Natural killer cell (primary cell): ENCODE measurements around the gene OR52D1. TPM values are rescaled to one million over a fixed set of nuclear protein-coding genes. Genes with fewer than 3 reads are reported as not detected.

Experiments
- ATAC-seq, 3 donors: fragments of 150-1000 bp in 2 of 3; fragments of 200-7000 bp in 1 of 3; cut with Tn5 transposase; 1 replicate in 1 of 3; 2 replicates in 2 of 3; pipeline ENCODE4 v1.10.0; 2021; ENCODE audit warnings: mild to moderate bottlenecking in 2 of 3, moderate library complexity in 2 of 3
- DNase-seq, 2 donors: peaks; one replicate each; pipeline versions ENCODE4 v3.0.0 to v3.0.0-alpha.2; 2013 to 2021; ENCODE audit warnings: mixed read lengths in 1 of 2
- H3K27ac ChIP-seq: one replicate; pipeline ENCODE4 v1.5.1; 2013; ENCODE audit warnings: mild to moderate bottlenecking, low read length
- H3K27me3 ChIP-seq: one replicate; pipeline ENCODE4 v1.6.1; 2013; ENCODE audit warnings: low read length; ENCODE audit not compliant: control insufficient read depth, insufficient read depth
- H3K36me3 ChIP-seq: one replicate; pipeline ENCODE4 v1.6.1; 2013; ENCODE audit warnings: low read length; ENCODE audit not compliant: control insufficient read depth, insufficient read depth
- H3K4me1 ChIP-seq: one replicate; pipeline ENCODE4 v1.6.1; 2013; ENCODE audit warnings: low read length; ENCODE audit not compliant: control insufficient read depth, insufficient read depth
- H3K4me3 ChIP-seq: one replicate; pipeline ENCODE4 v1.5.1; 2013; ENCODE audit warnings: low read length
- H3K9me3 ChIP-seq: one replicate; pipeline ENCODE4 v1.6.1; 2013; ENCODE audit warnings: low read length; ENCODE audit not compliant: control insufficient read depth, insufficient read depth
- H3K27ac Mint-ChIP-seq, 2 donors: one replicate each; pipeline ENCODE4 v1.8.0; 2022; ENCODE audit warnings: mild to moderate bottlenecking in 2 of 2, mixed read lengths in 2 of 2, moderate library complexity in 1 of 2
- H3K27me3 Mint-ChIP-seq, 2 donors: one replicate each; pipeline ENCODE4 v1.8.0; 2022; ENCODE audit warnings: low read depth in 2 of 2, mixed read lengths in 2 of 2
- H3K36me3 Mint-ChIP-seq: one replicate; pipeline ENCODE4 v1.8.0; 2022; ENCODE audit warnings: mixed read lengths
- H3K4me1 Mint-ChIP-seq, 2 donors: one replicate each; pipeline ENCODE4 v1.8.0; 2022; ENCODE audit warnings: mixed read lengths in 2 of 2
- H3K4me3 Mint-ChIP-seq: one replicate; pipeline ENCODE4 v1.8.0; 2022; ENCODE audit warnings: mild to moderate bottlenecking, moderate library complexity, mixed read lengths
- H3K9me3 Mint-ChIP-seq, 2 donors: one replicate each; pipeline ENCODE4 v1.8.0; 2022; ENCODE audit warnings: mixed read lengths in 2 of 2
- WGBS: methylation state at CpG from one replicate; pipeline ENCODE4 v1.1.7; 2013; ENCODE audit warnings: missing lambda C conversion rate; ENCODE audit not compliant: insufficient coverage; 5-methylcytosine and 5-hydroxymethylcytosine counted together
- intact Hi-C: fragments of 100-400 bp; cut with micrococcal nuclease; formaldehyde crosslinking; loops from one replicate; pipeline ENCODE4 v1.14.2; 2022
- total RNA-seq, 4 donors: library from RNA; stranded (reverse); fragments of 120-200 nt in 1 of 4; gene quantifications; one replicate each; pipeline versions ENCODE4 v1.2.3 to v1.2.4, GENCODE V29; 2013 to 2022
- TF ChIP-seq, protein P1 (sequence below): fragments of 200-600 bp; IDR thresholded peaks from one replicate; pipeline ENCODE4 v1.8.0; 2022; ENCODE audit warnings: antibody characterized with exemption

The OR52D1 gene
- total RNA-seq, 3 donors from 2014 or later (not counting 1 experiment from before 2014, with no cell fraction given): not detected

DNA sequence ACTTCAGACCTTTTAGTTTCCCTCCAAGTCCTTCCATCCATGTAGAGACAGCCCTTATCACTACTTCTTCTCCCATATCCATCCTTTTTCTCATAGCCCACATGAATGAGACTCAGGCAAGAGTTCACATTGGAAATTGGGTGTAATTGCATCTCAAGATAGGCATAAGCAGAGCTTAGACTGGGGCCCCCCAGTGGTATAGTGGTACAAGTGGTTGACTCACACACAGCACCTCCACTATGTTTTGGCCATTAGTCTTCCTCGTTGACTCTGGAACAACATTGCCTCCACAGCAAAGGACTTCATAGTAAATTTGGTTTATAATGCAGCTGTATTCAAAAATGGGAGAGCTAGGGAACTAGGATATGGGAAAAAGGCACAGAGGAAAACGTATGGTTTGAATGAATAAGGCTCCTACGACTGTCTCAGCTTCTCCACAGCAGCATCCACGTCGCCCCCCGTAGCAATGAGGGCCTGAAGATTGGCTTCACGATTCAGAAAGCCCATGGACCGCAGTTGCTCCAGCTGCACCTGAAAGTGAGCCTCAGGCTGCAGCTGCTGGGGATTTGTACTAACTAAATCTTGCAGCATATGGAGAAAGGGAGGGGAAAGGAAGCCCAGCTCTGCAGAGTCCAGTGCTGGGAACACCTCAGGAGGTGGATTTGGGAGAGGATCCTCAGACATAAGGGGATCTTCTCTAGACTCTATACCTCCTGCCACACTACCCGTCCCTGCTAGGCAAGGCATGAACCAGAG is 18.9 kb downstream of the OR52D1 start:
- ATAC-seq: no peak
- WGBS: 92% methylated on average over 8 of the region's 9 CpGs
- H3K36me3 ChIP-seq: no peaks in the 10 kb centered on the region
- H3K4me3 Mint-ChIP-seq: no peak overlapping the region
- no peaks in the 10 kb centered on the region for H3K9me3 ChIP-seq
- no peak overlapping the region for H3K27ac Mint-ChIP-seq
- no peak overlapping the region for H3K27ac ChIP-seq
- H3K9me3 Mint-ChIP-seq: no peaks in the 10 kb centered on the region
- no peak for DNase-seq
- intact Hi-C loops: no loop called here
- no peaks in the 10 kb centered on the region for H3K4me1 ChIP-seq
- H3K4me1 Mint-ChIP-seq: no peaks in the 10 kb centered on the region
- TF ChIP-seq, protein P1, sequence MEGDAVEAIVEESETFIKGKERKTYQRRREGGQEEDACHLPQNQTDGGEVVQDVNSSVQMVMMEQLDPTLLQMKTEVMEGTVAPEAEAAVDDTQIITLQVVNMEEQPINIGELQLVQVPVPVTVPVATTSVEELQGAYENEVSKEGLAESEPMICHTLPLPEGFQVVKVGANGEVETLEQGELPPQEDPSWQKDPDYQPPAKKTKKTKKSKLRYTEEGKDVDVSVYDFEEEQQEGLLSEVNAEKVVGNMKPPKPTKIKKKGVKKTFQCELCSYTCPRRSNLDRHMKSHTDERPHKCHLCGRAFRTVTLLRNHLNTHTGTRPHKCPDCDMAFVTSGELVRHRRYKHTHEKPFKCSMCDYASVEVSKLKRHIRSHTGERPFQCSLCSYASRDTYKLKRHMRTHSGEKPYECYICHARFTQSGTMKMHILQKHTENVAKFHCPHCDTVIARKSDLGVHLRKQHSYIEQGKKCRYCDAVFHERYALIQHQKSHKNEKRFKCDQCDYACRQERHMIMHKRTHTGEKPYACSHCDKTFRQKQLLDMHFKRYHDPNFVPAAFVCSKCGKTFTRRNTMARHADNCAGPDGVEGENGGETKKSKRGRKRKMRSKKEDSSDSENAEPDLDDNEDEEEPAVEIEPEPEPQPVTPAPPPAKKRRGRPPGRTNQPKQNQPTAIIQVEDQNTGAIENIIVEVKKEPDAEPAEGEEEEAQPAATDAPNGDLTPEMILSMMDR: no peak
- no peaks in the 10 kb centered on the region for H3K27me3 ChIP-seq
- H3K36me3 Mint-ChIP-seq: no peaks in the 10 kb centered on the region
- H3K4me3 ChIP-seq: no peak overlapping the region
- H3K27me3 Mint-ChIP-seq: peaks cover under 1 to 11% of the 10 kb centered on the region in 2 donors

DNA sequence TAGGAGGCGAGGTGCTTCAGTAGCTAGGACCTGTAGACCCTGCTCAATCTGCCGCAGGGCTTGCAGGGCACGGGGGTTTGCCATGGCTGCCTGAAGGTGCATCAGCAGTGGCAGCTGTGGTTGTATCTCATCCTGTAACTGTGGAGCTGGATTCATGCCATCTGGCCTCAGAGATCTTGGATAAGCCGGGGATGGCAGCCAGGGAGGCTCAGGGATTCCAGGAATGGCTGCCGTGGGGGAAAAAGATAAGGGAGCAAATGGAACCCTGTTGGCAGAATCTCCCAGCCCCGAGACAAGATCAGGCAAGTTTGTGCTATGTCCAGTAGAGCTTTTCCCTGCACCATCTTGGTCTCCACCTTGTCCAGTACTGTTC is 19.4 kb downstream of the OR52D1 start:
- H3K27me3 ChIP-seq: no peaks in the 10 kb centered on the region
- Mint-ChIP-seq H3K4me3 (no peak overlapping the region), H3K27ac (no peak overlapping the region), H3K4me1 (no peaks in the 10 kb centered on the region), H3K27me3 (peaks cover 0 to 9% of the 10 kb centered on the region in 2 donors), H3K36me3 (no peaks in the 10 kb centered on the region), H3K9me3 (no peaks in the 10 kb centered on the region)
- WGBS: 85% methylated on average over 6 of the region's 6 CpGs
- DNase-seq (no peak), ATAC-seq (no peak)
- intact Hi-C loops: no loop called here
- no peaks in the 10 kb centered on the region for H3K4me1 ChIP-seq
- H3K36me3 ChIP-seq: no peaks in the 10 kb centered on the region
- H3K4me3 ChIP-seq: no peak overlapping the region
- TF ChIP-seq, protein P1: no peak
- H3K27ac ChIP-seq: no peak overlapping the region
- no peaks in the 10 kb centered on the region for H3K9me3 ChIP-seq

DNA sequence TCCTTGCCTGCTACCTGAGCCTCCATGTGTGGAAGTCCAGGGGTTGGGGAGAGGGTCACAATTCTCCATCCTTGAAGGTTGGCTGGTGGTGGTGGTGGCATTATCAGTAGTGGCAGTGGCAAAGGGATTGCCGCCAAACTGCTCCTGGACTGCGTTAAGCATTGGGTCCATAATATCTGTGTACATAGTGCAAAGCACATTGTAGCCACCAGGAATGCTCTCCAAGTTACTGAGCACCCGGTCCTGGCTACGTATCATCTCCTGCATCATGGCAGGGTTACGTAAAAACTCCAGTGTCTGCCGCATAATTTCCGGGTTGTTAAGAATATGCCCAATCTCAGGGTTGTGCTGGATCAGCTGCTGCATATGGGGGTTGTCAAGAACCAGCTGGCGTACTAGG is 20.1 kb downstream of the OR52D1 start:
- DNase-seq (no peak), ATAC-seq (no peak)
- no peak overlapping the region for H3K4me3 Mint-ChIP-seq
- intact Hi-C loops: no loop called here
- H3K27ac ChIP-seq: no peak overlapping the region
- no peaks in the 10 kb centered on the region for H3K36me3 ChIP-seq
- H3K9me3 Mint-ChIP-seq: no peaks in the 10 kb centered on the region
- 94% methylated on average over 8 of the region's 8 CpGs for WGBS
- H3K27me3 ChIP-seq: no peaks in the 10 kb centered on the region
- peaks cover 3 to 9% of the 10 kb centered on the region in 2 donors for H3K27me3 Mint-ChIP-seq
- no peaks in the 10 kb centered on the region for H3K9me3 ChIP-seq
- TF ChIP-seq, protein P1: no peak
- no peaks in the 10 kb centered on the region for H3K36me3 Mint-ChIP-seq
- H3K4me3 ChIP-seq: no peak overlapping the region
- H3K4me1 Mint-ChIP-seq: no peaks in the 10 kb centered on the region
- no peak overlapping the region for H3K27ac Mint-ChIP-seq
- H3K4me1 ChIP-seq: no peaks in the 10 kb centered on the region

DNA sequence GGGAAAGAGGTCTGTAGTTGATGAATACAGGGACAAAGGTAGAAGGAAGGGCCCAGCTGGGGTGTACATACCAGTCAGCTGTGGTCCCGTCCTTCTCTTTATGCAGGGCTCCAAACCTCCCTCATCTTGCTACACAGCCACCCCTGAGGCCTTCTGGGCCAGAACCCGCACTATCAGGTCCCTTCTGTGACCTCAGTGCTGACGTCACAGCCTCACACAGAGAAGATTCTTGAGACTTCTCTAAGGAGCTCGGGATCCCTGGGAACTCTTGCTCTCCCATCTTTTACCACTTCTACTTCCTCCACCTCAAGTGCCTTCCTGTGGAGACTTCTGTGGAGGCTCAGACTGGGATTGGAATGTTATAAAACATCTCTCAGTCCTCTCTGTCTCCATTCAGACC is 21.3 kb downstream of the OR52D1 start, which contains the start of gene UBQLN3:
UBQLN3 (minus strand) TSS at position 155 of the 400 bp plus-strand sequence. CDS start 399 bp downstream, outside the sequence.
- DNase-seq (no peak), ATAC-seq (no peak)
- H3K27me3 Mint-ChIP-seq: peaks cover 3% of the 10 kb centered on the region in 2 donors
- Histone ChIP-seq H3K4me3 (no peak within 1 kb of the TSS), H3K27ac (no peak within 1 kb of the TSS), H3K36me3 (no peaks in the 10 kb centered on the region), H3K27me3 (no peaks in the 10 kb centered on the region), H3K9me3 (no peaks in the 10 kb centered on the region), H3K4me1 (no peaks in the 10 kb centered on the region)
- intact Hi-C loops: no loop called here
- H3K27ac Mint-ChIP-seq: no peak within 1 kb of the TSS
- no peaks in the 10 kb centered on the region for H3K36me3 Mint-ChIP-seq
- H3K4me1 Mint-ChIP-seq: no peaks in the 10 kb centered on the region
- no peak within 1 kb of the TSS for H3K4me3 Mint-ChIP-seq
- WGBS: 77% methylated on average over 4 of the region's 4 CpGs
- H3K9me3 Mint-ChIP-seq: no peaks in the 10 kb centered on the region
- TF ChIP-seq, protein P1: no peak
